ENCODE measurements around the gene TXNRD1. TPM values are rescaled to one million over a fixed set of nuclear protein-coding genes. Genes with fewer than 3 reads are reported as not detected.

Gene TXNRD1
- total RNA-seq, 2 donors from 2014 or later = 87.6 to 115 TPM

DNA sequence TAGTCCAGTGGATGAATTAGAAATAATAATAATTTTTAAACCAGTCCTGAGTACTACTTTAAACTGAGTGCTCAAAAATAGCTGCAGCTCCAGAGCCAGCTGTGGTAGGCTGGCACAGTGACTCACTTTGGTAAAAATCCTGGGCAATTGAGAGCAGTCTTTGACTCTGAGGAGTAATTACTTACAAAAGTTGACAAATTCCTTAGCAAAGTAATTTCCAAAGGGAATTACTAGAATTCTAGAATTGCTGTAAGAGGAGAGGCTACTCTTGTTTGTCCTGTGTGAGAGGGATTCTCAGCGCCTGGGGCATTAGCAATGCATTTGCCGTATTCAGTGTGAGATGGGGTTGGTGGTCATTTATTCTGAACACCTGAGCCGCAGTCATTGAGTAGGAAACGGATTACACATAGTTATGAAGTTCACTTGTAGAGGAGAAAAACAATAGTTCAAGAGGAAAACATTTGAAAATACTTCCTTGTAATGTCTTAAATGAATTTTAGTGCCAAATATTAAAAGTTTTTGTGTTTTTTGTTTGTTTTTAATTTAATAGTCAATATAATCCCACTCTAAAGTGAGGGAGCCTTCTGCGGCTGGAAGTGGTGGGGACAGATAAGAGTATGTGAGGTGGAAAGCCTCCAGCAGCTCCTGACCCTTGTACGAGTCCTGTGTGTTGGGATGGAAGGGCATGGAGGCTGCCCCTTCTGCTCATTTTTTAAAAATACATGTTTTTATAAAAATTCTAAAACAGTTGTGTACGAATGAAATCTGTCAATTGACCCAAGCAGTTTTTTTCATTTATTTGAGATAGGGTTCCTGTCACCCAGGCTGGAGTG, 129.9 kb downstream of the TXNRD1 start:
- Histone ChIP-seq H3K4me3 (no peak overlapping the region), H3K27ac (no peak overlapping the region), H3K36me3 (peaks cover 3 to 6% of the 10 kb centered on the region in 2 donors), H3K27me3 (replicated peaks; ENCODE audit: insufficient read depth) (no peaks in the 10 kb centered on the region), H3K4me1 (replicated peaks) (no peaks in the 10 kb centered on the region), H3K9me3 (no peaks in the 10 kb centered on the region)
- TF ChIP-seq POLR2AphosphoS5 (IDR thresholded peaks at IDR 0.05) (no peak), POLR2A (IDR thresholded peaks at IDR 0.05) (no peak)
- TF ChIP-seq, protein P1, sequence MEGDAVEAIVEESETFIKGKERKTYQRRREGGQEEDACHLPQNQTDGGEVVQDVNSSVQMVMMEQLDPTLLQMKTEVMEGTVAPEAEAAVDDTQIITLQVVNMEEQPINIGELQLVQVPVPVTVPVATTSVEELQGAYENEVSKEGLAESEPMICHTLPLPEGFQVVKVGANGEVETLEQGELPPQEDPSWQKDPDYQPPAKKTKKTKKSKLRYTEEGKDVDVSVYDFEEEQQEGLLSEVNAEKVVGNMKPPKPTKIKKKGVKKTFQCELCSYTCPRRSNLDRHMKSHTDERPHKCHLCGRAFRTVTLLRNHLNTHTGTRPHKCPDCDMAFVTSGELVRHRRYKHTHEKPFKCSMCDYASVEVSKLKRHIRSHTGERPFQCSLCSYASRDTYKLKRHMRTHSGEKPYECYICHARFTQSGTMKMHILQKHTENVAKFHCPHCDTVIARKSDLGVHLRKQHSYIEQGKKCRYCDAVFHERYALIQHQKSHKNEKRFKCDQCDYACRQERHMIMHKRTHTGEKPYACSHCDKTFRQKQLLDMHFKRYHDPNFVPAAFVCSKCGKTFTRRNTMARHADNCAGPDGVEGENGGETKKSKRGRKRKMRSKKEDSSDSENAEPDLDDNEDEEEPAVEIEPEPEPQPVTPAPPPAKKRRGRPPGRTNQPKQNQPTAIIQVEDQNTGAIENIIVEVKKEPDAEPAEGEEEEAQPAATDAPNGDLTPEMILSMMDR (IDR thresholded peaks at IDR 0.05) = no peak
- no peak for DNase-seq (ENCODE audit: low spot score)
- 92% methylated on average over 7 of the region's 7 CpGs for WGBS
- intact Hi-C loops (cut with DNase I) = no loop called here

DNA sequence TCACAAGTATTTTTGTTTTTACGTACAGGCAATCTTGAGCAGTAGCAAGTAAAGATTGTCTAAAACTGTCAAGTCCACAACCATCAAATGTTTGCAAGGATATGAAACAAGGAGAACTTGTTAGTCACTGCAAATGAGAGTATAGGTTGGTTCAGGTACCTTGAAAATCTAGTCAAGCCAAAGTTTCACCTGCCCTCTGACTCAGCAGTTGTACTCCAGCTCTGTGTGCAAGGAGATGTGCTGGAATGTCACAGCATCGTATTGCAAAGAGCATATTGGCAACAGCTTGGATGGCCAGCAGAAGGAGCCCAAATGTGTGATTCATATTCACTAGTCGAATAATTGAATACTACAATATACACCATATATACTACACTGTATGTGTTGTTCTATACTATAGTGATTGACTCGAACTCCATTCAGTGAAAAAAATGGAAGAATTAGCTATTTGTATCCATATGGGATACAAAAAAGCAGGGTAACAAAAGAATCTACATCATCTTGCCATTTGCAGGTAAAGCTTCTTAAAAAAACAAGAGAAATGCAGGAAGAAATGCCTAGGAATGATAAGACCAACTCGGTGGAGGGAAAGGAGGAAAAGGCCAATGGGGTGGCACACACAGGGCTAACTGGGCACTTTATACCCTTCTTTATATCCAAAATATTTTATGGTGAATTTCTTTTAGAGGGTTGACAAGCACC, 131.9 kb downstream of the TXNRD1 start:
- Histone ChIP-seq H3K36me3 (peaks cover 0 to 3% of the 10 kb centered on the region in 2 donors), H3K27me3 (replicated peaks; ENCODE audit: insufficient read depth) (no peaks in the 10 kb centered on the region), H3K9me3 (no peaks in the 10 kb centered on the region), H3K4me1 (replicated peaks) (no peaks in the 10 kb centered on the region), H3K27ac (no peak overlapping the region), H3K4me3 (no peak overlapping the region)
- TF ChIP-seq, protein P1 (IDR thresholded peaks at IDR 0.05) = no peak
- TF ChIP-seq POLR2A (IDR thresholded peaks at IDR 0.05) (no peak), POLR2AphosphoS5 (IDR thresholded peaks at IDR 0.05) (no peak)
- intact Hi-C loops (cut with DNase I) = no loop called here
- DNase-seq (ENCODE audit: low spot score) = no peak
- 79% methylated on average over 5 of the region's 5 CpGs for WGBS

DNA sequence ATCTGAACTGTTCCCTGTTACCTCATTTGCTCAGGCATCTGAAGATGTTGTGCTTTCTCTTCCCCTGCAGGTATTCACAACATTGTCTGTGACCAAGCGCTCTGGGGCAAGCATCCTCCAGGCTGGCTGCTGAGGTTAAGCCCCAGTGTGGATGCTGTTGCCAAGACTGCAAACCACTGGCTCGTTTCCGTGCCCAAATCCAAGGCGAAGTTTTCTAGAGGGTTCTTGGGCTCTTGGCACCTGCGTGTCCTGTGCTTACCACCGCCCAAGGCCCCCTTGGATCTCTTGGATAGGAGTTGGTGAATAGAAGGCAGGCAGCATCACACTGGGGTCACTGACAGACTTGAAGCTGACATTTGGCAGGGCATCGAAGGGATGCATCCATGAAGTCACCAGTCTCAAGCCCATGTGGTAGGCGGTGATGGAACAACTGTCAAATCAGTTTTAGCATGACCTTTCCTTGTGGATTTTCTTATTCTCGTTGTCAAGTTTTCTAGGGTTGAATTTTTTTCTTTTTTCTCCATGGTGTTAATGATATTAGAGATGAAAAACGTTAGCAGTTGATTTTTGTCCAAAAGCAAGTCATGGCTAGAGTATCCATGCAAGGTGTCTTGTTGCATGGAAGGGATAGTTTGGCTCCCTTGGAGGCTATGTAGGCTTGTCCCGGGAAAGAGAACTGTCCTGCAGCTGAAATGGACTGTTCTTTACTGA, 132.9 kb downstream of the TXNRD1 start:
- intact Hi-C loops (cut with DNase I) = no loop called here
- WGBS = 94% methylated on average over 11 of the region's 11 CpGs
- H3K27ac ChIP-seq = no peak overlapping the region
- DNase-seq (ENCODE audit: low spot score) = no peak
- no peaks in the 10 kb centered on the region for H3K9me3 ChIP-seq
- H3K27me3 ChIP-seq (replicated peaks; ENCODE audit: insufficient read depth) = no peaks in the 10 kb centered on the region
- TF ChIP-seq, protein P1 (IDR thresholded peaks at IDR 0.05) = no peak
- TF ChIP-seq POLR2AphosphoS5 (IDR thresholded peaks at IDR 0.05) = no peak
- TF ChIP-seq POLR2A (IDR thresholded peaks at IDR 0.05) = no peak
- peaks cover 0 to 3% of the 10 kb centered on the region in 2 donors for H3K36me3 ChIP-seq
- no peak overlapping the region for H3K4me3 ChIP-seq
- H3K4me1 ChIP-seq (replicated peaks) = no peaks in the 10 kb centered on the region

DNA sequence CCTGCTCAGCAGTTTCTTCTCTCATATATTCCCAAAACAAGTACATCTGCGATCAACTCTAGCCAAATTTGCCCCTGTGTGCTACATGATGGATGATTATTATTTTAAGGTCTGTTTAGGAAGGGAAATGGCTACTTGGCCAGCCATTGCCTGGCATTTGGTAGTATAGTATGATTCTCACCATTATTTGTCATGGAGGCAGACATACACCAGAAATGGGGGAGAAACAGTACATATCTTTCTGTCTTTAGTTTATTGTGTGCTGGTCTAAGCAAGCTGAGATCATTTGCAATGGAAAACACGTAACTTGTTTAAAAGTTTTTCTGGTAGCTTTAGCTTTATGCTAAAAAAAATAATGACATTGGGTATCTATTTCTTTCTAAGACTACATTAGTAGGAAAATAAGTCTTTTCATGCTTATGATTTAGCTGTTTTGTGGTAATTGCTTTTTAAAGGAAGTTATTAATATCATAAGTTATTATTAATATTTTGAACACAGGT, 133.5 kb downstream of the TXNRD1 start:
- no peaks in the 10 kb centered on the region for H3K9me3 ChIP-seq
- no peak overlapping the region for H3K27ac ChIP-seq
- intact Hi-C loops (cut with DNase I) = no loop called here
- TF ChIP-seq POLR2AphosphoS5 (IDR thresholded peaks at IDR 0.05) = no peak
- no peak for TF ChIP-seq POLR2A (IDR thresholded peaks at IDR 0.05)
- TF ChIP-seq, protein P1 (IDR thresholded peaks at IDR 0.05) = no peak
- WGBS = 99% methylated on average over 2 of the region's 2 CpGs
- no peak for DNase-seq (ENCODE audit: low spot score)
- H3K27me3 ChIP-seq (replicated peaks; ENCODE audit: insufficient read depth) = no peaks in the 10 kb centered on the region
- H3K36me3 ChIP-seq = peaks cover 0 to 3% of the 10 kb centered on the region in 2 donors
- no peaks in the 10 kb centered on the region for H3K4me1 ChIP-seq (replicated peaks)
- no peak overlapping the region for H3K4me3 ChIP-seq

All from prostate gland (tissue), 2 donors.